ENCODE measurements around the gene AGMAT. TPM values are rescaled to one million over a fixed set of nuclear protein-coding genes. Genes with fewer than 3 reads are reported as not detected.
"Not testable (repeated sequence)": the region's sequence is repeated elsewhere in the genome, so short reads cannot be mapped to it uniquely, and the experiment has no call there.

Gene AGMAT
- polyA plus RNA-seq, 4 donors = 21.0 to 35.8 (median 34.3) TPM

DNA sequence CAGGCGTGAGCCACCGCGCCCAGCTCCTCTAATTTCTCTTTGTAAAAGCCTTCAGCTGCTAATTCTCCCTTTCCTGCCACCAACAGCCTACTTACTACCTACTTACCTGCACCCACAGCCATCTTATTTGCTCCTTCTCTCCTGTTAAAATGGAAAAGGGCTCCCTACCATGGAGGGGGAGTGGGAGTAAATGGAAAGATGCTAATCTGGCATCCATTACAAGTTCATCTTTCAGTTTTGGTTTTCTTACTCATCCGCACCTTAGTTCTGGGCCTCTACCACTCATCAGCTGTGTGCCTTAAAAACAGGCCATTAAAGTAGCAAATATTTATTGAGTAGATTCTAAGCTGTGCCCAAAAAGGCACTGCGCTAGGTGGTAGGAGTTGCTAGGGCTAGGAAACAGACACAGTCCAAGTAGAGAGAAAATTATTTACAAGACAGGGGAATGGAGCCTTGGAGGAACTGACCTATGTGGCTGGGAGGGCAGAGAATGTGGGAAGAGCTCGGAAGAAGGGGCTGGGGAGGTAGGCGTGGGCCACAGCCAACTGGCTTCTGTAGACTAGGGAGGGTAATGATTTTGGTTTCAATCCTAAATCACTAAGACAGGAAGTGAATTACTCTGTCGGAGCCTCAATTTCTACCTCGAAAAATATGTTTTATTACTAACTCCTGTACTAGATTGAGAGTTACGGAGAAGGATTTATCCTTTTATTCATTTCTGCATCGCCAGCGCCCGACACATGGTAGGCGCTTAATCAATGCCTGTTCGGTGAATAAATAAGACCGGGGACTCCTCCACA lies 31.7 kb upstream of the AGMAT start:
- no peak for DNase-seq (ENCODE audit: low read depth in 4 of 4, low spot score in 2 of 4)

DNA sequence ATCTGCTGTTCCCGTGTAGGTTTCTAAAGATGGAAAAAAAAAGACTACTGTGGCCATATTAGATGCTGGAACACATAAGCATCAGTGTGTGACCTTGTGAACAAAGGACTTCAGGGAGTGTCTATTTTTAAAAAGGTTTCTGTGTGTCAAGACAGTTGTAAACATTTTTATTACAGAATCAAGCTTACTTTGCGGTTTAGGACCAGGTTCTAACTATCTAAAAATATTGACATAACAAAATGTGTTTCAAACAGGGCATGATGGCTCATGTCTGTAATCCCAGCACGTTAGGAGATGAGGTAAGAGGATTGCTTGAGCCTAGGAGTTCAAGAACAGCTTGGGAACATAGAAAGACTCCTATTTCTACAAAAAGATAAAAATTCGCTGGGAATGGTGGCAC lies 25.3 kb upstream of the AGMAT start:
- DNase-seq (ENCODE audit: low read depth in 4 of 4, low spot score in 2 of 4) = no peak

DNA sequence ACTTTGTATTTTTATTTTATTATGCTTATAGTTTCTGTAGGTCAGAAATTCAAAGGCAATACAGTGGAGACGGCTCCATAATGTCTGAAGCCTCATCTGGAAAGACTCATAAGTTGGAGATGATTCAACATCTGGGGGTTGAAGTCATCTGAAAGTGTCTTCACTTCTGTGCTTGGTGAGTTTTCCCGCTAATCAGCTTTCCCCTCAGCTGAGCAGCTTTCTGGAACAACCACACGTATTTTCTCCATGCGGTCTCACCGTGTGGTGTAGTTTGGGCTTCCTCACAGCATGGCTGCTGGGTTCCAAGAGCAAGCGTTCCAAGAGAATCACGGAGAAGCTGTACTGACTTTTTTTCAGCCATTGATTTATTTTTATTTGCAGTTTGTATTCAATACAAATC lies 24.8 kb upstream of the AGMAT start:
- no peak for DNase-seq (ENCODE audit: low read depth in 4 of 4, low spot score in 2 of 4)

DNA sequence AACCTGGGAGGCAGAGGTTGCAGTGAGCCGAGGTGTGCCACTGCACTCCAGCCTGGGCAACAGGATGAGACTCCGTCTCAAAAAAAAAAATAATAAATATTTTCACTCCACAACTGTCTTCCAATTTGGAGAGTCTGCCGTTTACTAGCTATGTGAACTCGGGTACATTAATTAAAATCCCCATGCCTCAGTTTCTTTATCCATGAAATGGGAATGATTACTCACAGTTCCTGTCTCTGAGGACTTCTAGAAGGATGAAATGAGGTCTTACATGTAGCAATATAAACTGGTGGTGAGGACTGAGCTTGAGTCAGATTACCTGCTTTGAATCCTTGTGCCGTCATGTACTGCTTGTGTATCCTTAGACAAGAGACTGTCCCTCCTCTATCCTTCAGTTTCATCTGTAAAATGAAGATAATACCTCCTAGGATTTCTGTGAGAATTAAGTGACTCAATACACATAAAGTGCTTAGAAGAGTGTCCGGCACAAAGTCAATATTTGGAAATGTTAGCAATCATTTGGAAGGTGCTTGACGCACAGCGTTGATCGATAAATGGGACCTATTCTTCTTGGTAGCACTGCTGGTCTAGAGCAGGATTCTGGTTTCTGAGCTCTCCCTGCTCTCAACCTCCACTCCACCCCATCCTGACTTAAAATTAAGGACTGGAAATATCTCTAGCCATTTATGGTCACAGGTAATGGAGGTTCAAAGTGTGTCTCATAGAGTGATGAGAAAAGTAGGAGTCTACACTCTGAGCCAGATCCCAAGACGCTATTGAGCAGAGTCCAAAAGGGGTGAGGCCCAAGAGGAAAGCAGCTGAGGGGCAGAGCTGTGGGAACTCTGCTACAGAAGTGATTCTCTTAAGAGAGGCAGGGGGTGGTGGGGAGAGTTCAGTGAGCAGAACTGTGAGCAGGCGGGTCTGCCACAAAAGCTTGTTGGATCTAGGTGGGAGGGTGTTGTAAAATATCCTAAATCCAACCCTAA lies 20.8 kb upstream of the AGMAT start:
- no peak for DNase-seq (ENCODE audit: low read depth in 4 of 4, low spot score in 2 of 4)

DNA sequence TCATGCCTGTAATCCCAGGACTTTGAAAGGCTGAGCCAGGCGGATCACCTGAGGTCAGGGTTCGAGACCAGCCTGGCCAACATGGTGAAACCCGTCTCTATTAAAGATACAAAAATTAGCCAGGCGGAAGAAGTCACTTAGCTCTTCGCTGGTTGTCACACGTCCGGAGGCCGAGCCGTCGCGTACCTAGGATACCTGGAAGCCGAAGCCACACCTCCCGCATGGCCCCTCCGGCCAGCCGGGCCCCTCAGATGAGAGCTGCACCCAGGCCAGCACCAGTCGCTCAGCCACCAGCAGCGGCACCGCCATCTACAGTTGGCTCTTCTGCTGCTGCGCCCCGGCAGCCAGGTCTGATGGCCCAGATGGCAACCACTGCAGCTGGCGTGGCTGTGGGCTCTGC lies 19.5 kb upstream of the AGMAT start:
- DNase-seq (ENCODE audit: low read depth in 4 of 4, low spot score in 2 of 4) = not testable (repeated sequence)

DNA sequence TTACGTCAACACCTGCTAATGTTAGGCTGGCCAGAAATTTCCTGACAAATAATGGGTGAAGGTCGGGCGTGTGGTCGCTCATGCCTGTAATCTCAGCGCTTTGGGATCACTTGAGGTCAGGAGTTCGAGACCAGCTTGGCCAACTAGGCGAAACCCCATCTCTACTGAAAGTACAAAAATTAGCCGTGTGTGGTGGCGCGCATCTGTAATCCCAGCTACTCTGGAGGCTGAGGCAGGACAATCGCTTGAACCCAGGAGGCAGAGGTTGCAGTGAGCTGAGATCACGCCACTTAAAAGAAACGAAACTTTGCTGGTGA lies 19.1 kb upstream of the AGMAT start:
- DNase-seq (ENCODE audit: low read depth in 4 of 4, low spot score in 2 of 4) = not testable (repeated sequence)

DNA sequence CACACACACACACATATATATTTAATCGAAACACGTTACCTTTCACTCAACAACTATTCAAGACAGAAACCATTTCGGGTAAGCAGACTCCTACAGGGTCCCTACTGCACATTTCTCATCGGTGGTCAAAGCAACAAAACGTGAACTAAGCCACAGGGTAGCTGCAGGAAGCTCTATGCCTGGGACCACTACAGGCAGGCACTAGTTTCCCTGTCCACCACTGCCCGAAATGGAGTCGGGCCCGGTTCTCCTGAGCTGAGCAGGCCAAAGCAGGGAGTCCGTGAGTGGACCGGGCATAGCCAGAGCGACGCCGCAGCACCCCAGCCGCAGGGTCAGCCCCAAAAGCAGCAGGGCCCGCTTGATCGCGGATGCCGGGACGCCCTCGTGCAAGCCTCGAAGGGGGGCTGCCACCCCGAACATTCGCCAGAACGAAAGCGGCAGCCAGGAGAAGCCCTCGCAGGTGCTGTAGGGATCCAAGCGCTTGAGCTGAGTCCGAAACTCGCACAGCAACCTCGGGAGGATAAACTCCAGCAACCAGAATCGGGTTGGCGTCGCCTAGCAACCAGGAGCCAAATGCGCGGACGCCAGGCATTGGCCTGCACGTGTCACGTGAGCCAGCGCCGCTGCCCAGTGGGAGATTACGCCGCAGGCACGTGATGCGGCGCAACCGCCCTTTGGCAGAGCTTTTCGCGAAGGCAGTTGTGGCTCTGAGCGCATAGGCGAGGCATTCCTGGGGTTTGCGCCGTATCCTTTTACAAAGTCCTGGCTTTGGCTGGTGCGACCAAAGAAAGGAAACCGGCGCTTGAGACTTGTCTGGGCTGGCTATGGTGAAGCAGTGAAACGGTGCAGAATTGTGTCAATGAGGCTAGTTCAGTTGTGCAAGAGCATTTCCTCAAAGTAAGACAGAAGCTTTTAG lies 18.5 kb upstream of the AGMAT start:
- DNase-seq (ENCODE audit: low read depth in 4 of 4, low spot score in 2 of 4) = peak; percentile 84 to 95 (median 87)

DNA sequence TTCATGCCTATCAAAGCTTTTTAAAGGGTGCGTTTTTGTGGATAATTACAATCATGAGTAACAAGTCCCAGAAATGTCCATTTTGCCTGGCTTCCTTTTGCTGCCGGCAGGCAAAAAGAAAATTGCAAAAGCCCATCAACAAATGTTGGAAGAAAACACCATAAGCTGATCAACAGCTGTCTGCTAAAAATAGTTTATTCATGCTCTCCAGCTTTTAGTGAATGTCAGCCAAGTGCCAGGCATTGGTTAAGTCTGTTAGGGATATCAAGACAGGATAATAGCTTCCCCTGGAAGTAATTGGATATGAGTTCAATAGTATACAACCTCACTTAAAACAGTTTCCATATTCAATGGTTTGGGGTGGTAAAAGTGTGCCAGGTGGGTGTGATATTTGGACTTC lies 13.6 kb upstream of the AGMAT start:
- DNase-seq (ENCODE audit: low read depth in 4 of 4, low spot score in 2 of 4) = no peak

DNA sequence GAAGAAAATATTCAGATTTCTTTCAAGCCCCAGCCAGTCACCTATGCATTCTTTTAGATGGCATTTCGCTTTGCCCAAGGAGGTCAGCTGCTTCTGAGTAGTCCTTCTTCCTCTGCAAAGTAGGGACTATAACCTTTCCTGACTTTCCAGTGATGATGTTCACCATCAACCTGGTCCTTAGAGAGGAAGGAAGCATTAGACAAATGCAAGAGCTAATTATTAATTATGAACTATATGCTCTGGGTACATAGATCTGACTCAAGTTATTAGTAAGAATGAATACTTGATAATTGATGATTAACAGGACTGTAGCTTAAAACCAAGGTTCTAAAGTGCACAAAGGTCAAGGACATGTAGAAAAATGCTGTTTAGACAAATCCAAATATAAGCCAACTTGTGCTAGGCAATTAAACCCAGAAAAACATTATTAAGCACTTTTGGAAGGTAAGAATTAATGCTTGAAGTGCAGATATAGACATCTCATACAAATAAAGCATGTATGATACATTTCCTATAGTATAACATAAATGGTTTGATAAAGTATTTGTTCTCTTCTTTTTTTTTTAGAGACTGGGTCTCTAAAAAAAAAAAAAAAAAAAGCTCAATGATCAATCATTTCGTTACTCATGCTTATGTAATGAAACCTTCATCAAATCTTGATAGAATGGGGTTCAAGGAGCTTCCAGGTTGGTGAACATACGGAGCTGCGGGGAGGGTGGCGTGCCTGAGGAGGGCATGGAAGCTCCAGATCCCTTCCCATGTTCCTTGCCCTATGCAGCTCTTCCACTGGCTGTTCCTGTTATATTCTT lies 11.2 kb upstream of the AGMAT start:
- no peak for DNase-seq (ENCODE audit: low read depth in 4 of 4, low spot score in 2 of 4)

DNA sequence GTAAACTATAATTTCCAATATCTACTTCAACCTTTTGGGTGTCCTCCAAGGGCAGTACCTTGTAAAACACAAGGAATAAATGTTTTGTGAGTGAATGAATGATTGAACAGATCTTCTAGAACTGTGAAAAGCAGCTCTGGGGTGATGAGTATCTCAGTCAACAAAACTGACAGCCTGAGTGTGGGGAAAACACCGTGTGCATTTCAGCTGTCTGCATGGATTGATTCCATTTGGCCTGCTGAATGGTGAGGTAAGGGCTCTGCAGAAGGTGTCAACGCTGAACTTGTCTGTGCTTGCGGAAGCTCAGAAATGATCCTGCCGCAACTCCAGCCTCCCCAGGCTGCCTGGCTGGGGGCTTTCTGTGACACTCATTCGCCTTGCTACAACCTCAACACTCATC lies 7.4 kb upstream of the AGMAT start:
- no peak for DNase-seq (ENCODE audit: low read depth in 4 of 4, low spot score in 2 of 4)

DNA sequence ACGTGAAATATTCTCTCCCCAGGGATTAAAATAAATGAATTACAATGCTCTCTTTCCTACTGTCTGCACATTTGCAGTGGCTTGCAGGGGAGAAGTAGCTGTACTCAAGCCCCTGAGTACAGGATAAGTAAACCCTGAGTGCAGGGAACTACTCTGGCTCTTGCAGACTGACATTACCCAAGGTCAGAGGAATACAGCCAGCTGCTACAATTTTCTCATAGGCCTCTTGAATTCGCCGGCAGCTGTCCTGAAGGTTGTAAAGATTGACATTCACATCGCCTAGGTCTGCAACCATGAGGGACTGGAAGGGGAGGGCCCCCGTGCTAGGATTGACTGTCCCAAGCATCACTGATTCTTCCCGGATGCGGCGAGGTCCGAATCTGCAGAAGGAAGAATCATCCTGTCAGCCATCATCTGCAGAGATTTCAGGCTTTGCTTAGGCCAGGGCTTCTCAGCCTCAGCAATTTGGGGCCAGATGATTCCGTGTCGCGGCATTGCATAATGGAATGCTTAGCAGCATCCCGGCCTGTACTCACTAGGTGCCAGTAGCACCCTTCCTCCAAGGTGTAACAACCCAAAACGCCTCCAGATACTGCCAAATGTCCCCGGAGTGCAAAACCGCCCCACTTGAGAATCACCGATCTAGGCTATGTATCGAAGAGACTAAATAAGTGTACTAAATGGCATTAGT lies 1.7 kb downstream of the AGMAT start:
- DNase-seq (ENCODE audit: low read depth in 4 of 4, low spot score in 2 of 4) = no peak

DNA sequence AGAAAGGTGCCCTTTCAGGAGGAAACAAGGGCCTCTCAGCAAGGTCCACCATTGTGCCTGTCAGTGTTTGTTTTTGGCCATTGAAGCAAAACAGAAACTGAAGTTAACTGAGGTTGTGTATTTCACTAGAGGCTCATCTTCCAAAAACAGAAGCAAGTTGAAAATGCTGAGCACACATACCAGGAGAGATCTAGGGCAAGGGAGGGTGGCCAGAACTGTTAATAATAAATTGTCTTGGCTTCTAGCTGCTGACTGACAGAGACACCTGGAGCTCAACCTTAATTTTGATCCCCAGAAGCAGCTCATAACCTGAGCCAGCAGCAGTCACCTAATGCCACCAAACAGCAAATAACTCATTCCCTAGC lies 5.2 kb downstream of the AGMAT start:
- no peak for DNase-seq (ENCODE audit: low read depth in 4 of 4, low spot score in 2 of 4)

DNA sequence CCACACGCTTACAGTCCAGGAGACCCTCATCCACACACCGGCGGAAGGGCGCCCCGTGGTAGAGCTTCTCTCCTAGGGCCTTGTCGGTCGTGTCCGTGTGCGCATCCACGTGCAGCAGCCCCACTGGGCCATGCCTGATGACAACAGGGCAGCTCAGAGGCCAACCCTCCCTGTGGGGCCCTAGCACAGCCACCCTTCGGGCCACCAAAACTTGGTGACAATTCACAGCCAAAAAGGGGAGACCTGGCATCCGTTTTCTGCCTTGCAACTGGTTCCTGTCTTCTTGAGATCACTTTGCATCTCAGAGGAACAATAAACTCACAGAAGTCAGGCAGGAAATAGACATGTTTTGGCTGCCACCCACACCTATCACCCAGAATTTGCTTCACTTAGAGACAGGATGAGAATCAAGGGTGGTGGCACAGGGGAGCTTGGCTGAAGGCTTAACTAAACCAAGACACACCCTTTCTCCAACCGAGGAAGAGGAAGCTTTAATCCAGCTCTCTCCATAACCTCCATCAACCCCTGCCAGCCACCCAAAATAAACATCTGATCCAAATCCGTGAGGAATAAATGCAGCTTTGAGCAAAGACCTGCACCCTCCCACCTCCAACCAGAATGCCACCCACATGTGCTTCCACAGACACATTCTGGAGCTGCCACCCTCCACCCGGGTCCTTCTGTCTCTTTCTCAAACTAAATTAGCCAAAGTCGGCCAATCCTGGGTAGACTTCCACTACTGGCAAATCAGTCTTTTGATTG lies 5.7 kb downstream of the AGMAT start:
- DNase-seq (ENCODE audit: low read depth in 4 of 4, low spot score in 2 of 4) = no peak

DNA sequence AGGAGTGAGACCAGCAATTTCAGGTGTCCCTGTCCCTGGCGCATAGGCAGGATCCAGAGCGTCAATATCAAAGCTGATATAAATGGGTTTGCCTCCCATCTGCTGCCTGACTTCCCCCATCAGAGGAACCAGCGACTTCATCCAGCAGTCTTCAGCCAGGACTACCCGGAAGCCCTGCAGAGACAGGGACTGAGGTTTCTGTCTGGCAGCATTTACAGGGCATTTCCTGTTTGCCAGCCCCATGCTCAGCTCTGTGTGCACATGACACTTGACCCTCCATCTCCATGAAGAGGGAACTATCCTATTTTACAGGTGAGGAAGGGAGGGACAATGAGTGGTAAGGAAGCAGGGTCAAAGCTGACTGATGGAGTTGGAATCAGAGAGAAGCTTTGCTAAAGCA lies 7.2 kb downstream of the AGMAT start:
- no peak for DNase-seq (ENCODE audit: low read depth in 4 of 4, low spot score in 2 of 4)

DNA sequence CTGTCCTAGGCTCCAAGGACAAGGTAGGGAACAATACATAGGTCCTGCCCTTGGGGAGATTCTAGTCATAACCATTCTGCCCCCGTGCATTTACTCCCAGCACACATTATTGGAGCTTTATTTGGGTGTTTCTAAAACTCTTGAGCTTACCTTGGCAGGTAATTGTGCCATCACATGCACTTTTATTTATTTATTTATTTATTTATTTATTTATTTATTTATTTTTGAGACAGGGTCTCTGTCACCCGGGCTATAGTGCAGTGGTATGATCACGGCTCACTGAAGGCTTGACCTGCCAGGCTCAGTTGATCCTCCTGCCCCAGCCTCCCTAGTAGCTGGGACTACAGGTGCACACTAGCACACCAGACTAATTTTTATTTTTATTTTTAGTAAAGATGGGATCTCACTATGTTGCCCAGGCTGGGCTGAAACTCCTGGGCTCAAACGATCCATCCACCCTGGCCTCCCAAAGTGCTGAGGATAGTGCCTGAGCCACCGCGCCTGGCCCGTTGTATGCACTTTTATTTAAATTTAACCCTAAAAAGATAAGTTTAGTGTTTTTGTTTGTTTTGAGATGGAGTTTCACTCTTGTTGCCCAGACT lies 9.2 kb downstream of the AGMAT start:
- no peak for DNase-seq (ENCODE audit: low read depth in 4 of 4, low spot score in 2 of 4)

DNA sequence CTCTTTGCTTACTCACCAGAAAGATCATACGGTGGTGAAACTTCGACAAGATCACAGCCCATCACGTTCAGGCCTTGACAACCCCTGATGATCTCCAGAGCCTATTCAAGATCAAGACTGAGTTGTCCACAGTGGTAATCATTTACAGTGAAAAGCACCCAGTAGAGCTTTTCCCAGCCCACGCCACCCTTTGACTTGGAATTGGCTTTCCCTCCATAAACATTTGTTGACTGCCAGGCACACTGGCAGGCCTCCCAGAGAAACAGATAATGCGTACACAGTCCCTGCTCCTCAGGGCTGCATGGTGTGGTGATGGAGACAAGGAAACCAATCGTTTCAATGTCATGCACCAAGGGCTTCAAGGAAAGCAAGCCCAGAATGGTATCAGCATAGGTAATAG lies 10.1 kb downstream of the AGMAT start:
- DNase-seq (ENCODE audit: low read depth in 4 of 4, low spot score in 2 of 4) = no peak

DNA sequence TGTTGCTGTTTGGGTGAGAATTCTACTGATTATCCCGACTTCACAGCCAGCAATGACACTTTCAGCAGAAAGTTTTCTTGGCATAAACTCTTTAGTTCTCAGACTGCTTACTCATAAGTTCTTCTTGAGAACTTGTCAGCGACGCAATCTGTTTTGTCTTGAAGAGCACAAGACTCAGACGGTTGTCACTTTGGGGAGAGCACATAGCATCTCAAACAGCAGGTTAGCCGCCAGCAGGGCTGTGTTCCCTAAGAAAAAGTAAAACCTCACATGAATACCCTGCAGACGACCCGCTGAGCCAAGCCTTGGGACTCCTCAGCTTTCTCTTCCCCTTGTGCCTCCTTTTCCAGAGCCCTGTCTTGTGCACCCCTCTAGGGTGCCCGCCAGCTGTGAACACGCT lies 11.4 kb downstream of the AGMAT start:
- no peak for DNase-seq (ENCODE audit: low read depth in 4 of 4, low spot score in 2 of 4)

DNA sequence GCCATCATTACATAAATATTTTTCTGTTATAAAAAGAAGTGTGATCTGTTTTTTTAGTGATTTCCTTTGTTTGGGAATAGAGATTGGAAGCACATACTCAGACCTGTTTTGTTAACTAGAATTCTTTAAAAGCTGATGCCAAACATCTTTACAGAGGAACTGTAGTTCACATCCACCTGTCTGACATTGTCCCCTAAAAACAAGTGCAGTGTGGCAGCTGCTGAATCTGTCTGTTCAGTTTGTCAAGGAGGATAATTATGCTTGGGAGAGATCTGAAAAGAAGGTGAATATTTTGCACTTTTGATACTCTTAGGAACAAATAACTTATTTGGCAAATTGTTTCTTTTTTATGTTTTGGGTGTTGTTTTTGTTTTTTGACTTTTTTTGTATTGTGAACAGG lies 13.6 kb downstream of the AGMAT start:
- no peak for DNase-seq (ENCODE audit: low read depth in 4 of 4, low spot score in 2 of 4)

Measured in left renal cortex interstitium (tissue), 4 donors.